Measurements from ENCODE around the gene OSBPL10. TPM values are rescaled to one million over a fixed set of nuclear protein-coding genes. Genes with fewer than 3 reads are reported as not detected.

Gene OSBPL10
- total RNA-seq, 1 donor from 2014 or later = 17.3 TPM

DNA sequence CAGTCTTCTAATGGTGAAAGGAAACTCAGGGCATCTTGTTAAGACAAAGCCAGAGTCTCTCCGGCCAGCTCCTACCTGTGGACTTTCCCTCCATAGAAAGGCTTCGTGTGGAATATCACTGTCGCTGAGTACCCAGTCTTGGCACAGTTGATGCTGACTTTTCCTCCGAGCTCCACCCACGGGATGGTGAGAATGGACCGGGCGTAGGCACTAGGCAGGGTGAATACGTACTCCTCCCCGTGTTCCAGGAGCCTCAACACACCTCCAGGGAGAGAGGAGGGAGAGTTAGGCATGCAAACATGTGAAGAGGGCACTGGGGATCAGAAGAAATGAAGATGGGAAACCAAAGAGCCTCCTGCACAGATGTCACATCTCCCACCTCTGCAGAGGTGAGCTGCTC, 310.3 kb downstream of the OSBPL10 start:
- no peak for DNase-seq (ENCODE audit: low read depth, low spot score)

DNA sequence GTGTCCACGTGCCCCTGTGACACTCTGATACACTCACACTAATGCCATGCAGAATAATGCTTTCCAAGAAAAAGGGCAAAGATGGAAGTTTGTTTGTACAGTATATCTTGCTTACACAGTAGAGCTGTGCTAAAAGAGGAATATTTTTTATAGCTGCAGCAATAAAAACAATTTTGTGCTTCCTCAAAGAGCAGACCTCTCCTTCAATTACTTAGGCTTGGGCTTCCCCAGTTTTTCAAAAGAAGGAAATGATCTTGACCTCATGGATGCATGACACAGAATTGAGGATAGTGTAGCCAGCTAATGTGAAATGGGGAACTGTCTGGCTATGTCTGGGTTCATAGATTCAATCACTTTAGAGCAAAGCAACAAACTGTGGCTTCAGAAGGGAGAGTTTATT, 310.9 kb downstream of the OSBPL10 start:
- peak; percentile 43 for DNase-seq (ENCODE audit: low read depth, low spot score)

DNA sequence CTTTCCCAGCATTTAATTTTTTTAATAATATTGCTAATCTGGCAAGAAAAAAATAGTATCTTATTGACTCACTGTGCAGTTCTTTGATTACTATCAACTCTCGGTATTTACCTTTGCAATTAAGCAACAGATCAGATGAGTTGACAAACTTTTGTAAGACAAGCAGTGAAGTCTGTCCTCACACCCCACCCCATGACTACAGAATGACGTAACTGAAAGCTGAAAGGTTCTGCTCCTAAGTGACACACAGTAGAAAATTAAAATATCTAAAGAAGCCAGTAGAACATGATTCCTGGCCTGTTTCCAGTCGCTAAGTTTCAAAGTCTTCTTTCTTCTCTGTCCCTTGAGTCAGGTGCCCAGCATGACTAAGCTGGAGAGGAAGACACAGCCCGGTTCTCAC, 312.8 kb downstream of the OSBPL10 start:
- no peak for DNase-seq (ENCODE audit: low read depth, low spot score)

DNA sequence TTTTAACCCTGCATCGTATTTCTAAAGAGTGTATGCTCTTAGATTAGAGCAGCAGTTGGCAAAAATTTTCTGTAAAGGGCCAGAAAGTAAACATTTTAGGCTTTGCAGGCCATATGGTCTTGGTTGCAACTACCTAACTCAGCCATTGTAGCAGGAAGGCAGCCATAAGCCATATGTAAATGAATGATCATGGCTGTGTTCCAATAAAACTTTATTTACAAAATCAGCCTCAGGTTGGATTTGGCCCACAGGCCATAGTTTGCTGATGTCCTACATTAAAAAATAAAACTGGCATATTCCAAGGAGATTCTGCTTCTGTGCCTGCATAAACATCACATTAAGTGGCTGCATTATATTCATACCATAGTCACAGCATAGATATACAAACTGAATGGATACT, 313.5 kb downstream of the OSBPL10 start:
- DNase-seq (ENCODE audit: low read depth, low spot score) = no peak

DNA sequence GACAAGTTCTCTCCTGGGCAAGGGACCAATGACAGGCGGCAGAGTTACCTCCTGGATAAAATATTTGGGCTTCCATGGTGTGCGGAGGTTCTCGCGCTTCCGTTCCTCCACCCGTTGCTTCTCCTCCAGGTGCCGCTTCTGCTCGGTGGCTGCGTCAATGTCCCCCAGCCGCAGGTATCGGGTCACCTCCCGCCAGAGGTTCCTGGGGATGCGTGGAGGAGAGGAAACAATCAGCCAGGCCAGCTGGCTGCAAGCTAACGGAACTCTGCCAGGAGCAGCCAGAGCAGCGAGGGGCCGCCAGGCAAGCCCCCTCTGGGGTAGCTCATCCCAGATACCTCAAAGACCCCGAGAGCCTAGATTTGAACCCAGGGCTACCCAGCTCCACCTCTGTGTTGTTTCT, 317.0 kb downstream of the OSBPL10 start:
- no peak for DNase-seq (ENCODE audit: low read depth, low spot score)

DNA sequence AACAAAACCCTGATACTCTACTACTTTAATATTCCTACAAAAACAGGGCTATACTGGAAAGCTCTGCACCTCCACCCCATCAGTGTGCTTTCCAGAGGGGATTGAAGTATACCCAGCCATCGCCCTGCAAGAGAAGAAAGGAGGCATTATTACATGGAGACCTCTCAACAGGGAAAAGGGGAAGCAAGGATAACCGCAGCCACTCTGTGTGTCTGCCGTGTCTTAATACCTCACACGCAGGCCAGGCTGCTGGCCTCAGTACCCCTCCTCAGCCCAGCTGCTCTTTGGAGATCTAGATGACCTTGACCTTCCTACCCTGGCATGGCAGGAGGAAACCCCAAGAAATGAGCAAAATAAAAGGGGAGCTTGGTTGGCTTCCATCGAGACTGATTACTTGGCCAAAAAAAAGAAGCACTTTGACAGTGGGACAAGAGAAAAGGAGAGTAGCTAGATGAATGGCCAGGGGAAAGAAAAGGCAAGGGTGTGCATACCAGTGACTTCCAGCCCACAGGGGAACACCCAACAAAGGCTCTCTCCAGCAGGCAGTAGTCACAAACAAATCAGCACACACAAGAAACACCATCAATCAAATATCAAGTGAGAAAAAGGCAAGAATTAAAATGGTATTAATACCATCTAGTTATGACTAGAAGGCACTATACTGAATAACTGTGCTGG, 318.9 kb downstream of the OSBPL10 start:
- no peak for DNase-seq (ENCODE audit: low read depth, low spot score)

DNA sequence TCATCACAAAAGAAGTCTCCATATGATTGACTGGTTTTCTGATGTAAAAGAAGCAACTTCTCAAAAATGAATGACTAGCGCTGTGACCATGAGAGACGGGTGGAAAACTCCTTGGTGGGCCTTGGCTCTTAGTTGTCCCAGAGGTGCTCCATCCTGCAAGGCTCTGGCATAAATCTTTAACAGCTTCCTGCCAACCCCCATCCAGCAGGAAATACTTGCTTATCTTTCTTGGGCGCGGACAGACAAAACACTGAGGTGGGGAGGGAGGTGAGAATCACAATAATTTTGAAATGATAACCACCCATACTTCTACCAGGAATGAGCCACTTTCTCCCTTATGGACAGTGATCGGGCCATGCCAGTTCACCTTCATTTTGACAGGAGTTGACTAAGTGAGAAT, 319.8 kb downstream of the OSBPL10 start:
- DNase-seq (ENCODE audit: low read depth, low spot score) = no peak

DNA sequence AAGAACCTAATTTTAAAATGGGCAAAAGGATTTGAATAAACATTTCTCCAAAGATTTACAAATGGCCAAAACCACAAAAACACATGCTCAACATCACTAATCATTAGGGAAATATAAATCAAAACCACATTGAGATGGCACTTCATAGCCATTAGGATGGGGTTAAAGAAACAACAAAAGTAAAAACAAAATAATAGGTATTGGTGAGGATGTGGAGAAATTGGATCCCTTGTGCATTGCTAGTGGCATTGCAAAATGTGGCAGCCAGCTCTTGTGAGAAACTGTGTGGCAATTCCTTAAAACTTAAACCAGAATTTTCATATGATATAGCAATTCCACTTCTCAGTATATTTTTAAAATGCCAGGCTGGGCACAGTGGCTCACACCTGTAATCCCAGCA, 321.8 kb downstream of the OSBPL10 start:
- no peak for DNase-seq (ENCODE audit: low read depth, low spot score)

DNA sequence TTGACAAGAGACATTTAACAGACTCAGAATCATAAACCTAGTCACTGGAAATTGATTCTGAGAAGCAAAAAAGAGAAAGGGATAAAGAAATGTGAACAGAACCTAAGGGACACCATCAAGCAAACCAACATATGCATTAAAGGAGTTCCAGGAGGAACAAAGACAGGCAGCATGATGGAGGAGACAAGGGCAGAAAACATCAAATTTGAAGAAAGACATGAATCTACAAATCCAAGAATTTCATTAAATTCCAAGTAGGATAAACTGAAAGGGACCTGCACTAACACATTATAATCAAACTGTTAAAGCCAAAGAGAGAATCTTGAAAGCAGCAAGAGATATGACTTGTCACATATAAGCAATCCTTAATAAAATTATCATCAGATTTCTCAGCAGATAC, 326.1 kb downstream of the OSBPL10 start:
- no peak for DNase-seq (ENCODE audit: low read depth, low spot score)

DNA sequence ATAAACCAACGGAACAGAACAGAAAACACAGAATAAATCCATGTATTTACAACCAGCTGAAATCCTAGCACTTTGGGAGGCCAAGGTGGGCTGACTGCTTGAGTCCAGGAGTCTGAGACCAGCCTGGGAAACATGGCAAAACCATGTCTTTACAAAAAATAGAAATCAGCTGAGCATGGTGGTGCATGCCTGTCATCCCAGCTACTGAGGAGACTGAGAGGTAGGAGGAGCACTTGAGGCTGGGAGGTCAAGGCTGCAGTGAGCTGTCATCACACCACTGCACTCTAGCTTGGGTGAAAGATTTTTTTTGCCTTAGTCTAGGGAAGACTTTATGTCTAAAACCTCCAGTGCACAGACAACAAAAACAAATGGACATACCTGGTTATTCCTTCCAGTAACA, 327.6 kb downstream of the OSBPL10 start:
- DNase-seq (ENCODE audit: low read depth, low spot score) = no peak

DNA sequence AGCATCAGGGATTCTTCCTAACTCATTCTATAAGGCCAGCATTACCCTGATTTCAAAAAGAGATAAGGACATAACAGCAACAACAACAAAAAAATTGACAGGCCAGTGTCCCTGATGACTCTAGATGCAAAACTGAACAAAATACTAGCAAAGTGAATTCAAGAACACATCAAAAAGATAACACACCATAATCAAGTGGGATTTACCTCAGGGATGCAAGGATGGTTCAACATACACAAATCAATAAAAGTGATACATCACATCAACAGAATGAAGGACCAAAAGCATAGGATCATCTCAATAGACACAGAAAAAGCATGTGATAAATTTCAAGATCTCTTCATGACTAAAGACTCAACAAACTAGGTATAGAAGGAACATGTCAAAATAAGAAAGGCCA, 328.8 kb downstream of the OSBPL10 start:
- no peak for DNase-seq (ENCODE audit: low read depth, low spot score)

DNA sequence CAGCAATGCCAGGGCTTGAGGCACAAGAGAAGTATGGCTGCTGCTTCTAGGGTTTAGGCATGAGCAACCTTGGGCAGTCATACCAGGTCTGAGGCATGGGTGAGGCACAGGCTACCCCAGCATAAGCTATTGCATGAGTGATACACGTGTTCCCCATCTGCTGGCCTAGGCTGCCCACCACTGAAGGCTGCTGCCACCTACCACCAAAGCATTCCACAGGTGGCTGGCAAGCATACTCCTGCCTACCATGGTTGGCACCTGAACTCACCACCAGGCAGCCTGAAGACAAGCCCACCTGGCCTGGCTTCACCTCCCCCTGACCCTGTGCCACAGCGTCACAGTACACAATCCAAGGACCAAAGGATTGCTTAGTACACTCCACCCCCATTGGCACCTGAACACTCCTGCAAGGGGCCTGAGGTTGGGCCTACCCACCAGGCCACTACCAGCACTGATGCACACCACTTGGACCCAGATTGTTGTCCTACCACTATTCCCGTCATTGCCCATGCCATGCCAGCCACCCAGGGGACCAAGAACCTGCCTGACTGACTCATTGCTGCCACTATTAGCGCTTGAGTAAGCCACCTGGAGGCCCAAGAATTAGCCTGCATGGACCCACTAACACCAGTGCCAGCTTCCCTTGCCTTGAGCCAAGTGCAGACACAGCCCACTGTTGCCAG, 332.6 kb downstream of the OSBPL10 start:
- no peak for DNase-seq (ENCODE audit: low read depth, low spot score)

DNA sequence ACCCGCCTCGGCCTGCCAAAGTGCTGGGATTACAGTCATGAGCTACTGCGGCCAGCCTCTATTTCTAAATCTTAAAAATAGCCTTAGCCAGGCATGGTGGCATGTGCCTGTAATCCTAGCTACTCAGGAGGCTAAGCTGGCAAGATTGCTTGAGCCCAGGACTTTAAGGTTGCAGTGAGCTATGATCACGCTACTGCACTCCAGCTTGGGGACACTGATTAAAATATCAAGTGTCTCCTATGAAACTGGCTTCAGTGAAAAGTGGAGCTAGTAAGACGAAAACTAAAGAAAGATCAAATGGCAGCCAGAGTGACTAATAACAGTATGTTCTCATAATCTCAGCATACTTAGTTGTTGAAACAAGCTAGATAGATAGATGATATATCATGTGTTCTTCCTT, 335.8 kb downstream of the OSBPL10 start:
- DNase-seq (ENCODE audit: low read depth, low spot score) = no peak

DNA sequence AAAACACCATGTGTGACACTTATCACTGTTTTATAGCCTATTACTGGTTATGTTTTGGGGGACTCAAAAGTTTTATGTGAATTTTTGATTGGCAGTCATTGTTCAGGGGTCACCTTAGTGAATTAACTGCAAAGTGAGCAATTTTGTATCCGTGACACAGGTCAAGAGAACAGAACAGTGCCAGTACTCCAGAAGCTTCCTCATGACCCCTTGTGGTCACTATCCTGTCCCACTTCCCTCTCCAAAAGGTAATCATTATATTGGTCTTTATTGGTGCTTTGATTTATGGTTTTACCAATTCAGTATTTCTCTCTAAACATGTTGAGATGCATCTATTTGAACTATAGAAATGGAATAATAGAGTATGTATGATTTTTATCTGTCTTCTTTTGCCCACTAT, 341.2 kb downstream of the OSBPL10 start:
- no peak for DNase-seq (ENCODE audit: low read depth, low spot score)

DNA sequence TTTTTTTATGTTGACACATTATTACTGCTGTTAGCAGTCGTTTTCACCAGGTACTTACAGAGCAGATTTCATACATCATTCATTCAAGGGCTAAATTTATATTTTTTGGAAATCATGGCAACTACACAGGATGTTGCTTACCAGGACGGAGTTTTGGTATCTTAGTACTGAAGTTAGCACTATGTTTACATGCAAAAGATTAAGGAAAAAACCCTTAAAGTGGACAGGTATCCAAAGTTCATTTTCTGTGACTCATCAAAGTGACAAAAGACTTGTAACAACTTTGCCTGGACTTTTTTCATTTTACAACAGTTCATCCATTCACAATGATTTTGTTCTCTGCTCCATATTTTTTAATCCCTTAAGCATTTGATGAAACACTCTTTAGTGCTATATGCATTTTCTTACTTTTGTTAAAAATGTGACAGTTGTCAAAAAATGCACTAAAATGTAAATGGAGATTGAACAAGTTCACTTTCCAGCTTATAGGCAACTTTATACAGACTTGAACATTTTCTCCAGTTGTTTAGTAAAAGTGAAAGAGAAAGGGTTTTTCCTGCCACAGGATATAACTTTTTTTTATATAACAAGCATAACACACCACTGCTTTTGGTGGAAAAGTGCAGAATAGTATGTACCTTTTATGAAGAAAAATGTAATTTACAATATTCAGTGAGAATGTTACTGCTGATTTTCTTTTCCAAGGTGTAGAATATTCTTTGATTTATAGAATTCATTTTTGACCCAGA, 344.2 kb downstream of the OSBPL10 start:
- DNase-seq (ENCODE audit: low read depth, low spot score) = no peak

DNA sequence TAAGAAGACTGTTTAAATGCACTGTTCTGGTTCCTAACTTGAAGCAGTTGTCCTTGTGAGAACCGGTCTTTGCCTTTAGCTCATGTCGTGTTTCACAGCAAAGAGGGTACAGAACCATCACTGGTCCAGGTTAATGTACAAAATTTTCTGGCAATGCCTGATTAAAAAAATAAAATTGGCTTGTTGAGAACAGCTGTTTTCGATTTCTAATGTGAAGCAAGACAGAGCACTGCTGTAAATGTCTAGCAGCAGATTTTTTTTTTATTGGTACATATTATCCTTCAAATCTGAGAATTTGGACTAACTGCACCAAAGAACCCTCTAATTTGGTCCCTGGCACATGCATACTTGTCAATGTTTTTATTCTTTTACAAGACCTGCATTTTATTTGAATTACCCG, 345.0 kb downstream of the OSBPL10 start:
- DNase-seq (ENCODE audit: low read depth, low spot score) = no peak

DNA sequence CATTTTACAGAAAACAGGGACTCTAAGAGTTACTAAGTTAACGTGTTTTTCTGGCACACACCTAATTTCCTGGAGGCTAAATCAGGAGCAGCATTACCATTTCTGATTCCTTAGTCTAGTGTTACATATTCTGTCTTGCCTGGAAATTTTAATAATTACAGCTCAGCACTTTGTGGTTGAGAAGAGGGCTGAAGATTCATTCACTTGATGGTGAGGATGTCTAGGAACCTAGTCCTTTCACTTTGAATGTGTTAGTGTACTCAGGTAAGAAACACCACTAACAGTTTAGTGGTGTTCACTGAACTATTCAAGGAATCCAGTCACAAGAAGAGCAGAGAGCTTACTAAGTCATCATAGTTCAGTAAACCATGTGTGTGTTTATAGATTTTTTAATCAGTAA, 345.5 kb downstream of the OSBPL10 start:
- DNase-seq (ENCODE audit: low read depth, low spot score) = no peak

DNA sequence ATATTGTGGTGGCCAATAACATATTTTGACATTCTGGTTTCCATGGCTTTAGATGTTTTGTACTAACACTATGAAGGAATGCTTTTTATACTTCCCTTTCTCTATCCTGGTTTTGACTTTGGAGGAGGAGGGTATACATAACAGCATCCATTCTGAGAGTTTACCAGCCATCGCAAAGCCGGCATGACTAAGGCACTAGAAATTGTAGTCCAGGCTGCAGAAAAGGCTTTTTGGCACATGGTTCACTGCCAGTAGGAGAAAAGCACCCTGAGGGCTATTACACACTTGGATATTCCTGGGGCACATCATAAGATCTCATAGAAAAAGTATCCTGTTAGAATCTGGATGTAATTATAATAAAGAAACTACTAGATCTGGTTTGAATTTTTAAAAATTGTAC, 346.6 kb downstream of the OSBPL10 start:
- DNase-seq (ENCODE audit: low read depth, low spot score) = no peak

DNA sequence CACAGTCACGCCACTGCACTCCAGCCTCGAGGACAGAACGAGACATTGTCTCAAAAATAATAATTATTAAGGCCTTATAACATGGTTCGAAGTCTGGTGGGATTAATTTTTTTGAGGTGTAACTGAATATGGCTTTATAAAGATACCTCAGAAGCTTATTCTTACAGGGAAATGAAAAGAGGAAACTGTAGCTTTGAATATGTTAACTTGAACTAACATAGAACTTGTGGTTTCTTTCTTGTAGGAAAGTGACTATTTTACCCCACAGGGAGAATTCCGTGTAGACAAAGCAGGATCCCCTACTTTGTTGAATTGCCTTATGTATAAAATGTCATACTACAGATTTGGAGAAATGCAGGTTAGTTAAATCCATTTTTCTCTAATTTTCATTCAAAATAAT, 352.0 kb downstream of the OSBPL10 start:
- DNase-seq (ENCODE audit: low read depth, low spot score) = no peak

DNA sequence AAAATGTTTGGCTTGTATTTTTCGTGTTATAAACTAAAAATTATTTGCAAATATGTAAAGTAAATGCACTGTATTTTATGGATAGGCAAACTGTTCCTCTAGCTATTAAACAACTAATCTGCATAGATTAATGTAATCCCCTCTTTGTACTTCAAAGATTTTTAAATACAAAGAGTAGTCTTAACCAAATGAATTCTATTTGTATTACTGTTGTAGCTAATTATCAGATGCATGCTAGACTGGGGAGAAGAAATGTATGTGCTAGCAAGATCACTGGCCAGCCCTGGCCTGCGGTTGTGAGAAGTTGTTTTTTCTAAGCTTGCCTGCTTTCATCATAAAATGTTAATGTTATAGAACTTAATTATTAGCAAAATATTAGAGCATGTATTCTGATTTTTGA, 355.7 kb downstream of the OSBPL10 start:
- DNase-seq (ENCODE audit: low read depth, low spot score) = no peak

DNA sequence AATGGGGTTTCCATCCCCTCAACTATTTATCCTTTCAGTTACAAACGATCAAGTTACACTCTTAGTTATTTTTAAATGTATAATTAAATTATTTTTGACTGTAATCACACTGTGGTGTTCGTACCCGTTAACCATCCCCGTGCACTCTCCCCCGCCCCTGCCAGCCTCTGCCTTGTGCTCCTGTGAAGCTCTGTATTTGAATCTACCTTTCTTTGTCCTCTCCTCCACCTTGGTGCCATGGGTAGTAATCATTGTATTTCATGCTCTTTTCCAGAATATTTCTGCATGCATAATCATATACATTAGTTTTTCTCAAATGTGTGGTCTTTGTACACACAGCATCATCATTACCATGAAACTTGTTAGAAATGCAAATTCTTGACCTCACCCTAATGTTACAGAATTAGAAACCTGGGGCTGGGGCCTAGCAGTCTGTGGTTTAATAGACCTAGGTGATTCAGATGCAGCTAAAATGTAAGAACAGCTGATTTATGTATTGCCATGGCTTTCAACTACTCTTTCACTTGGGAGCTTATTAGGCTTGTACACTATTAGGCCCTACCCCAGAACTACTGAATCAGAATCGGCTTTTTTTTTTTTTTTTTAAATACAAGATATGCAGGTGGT, 356.9 kb downstream of the OSBPL10 start:
- no peak for DNase-seq (ENCODE audit: low read depth, low spot score)

DNA sequence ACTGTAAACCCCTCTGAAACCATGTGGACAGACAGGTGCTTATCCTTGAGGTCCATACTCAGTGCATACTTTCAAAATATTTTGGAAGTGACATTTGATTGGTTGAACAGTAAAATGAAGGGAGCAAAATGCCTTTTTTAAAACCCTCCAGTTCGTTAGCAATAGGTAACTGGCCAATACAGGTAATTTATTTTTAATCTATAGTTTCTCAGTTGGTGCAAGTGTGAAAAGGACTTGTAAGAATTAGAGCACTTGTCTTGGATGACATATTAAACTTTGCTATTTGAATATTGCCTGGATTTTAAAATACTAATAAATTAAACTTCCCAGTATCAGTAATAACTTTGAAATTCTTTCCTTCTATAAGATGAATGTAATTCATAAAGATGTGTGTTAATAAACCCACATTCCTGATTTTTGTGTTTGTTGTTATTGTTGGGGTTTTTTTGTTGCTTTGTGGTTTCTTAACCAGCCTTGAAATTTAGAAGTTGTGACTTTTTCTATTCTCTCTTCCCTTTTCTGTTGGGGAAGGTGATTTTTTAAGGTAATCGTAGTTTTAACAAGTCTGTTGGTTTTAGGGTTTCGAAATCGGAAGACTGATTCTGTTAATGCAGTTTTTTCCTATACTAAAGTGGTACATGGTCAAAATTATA, 358.3 kb downstream of the OSBPL10 start:
- DNase-seq (ENCODE audit: low read depth, low spot score) = no peak
